Activated T-cell treated with anti-CD3 and anti-CD28 coated beads for 1 hour (primary cell): ENCODE measurements around the gene MYO1G.

Experiments used
- DNase-seq: peaks from one replicate; pipeline ENCODE4 v3.0.0-alpha.2; 2020; ENCODE audit warnings: low read depth

MYO1G gene

GRCh38 chr7:44980393-44981034, 1.7 kb upstream of the MYO1G start:
- no peak for DNase-seq

- no peak for DNase-seq
Observed at GRCh38 chr7:44979481-44980392, 922 bp upstream of the MYO1G start.

- DNase-seq: no peak
Observed at GRCh38 chr7:44977959-44978335, 868 bp downstream of the MYO1G start.

GRCh38 chr7:44977304-44977958, 1.4 kb downstream of the MYO1G start:
- DNase-seq: peak; percentile 62

GRCh38 chr7:44976746-44977196, 2.0 kb downstream of the MYO1G start:
- no peak for DNase-seq

- DNase-seq: no peak
Observed at GRCh38 chr7:44976040-44976745, 2.6 kb downstream of the MYO1G start.

GRCh38 chr7:44975331-44976039, 3.3 kb downstream of the MYO1G start:
- no peak for DNase-seq

GRCh38 chr7:44974549-44974948, 4.3 kb downstream of the MYO1G start:
- no peak for DNase-seq

GRCh38 chr7:44973610-44974401, 5.0 kb downstream of the MYO1G start:
- DNase-seq: peak; percentile 60

GRCh38 chr7:44972562-44972961, 6.3 kb downstream of the MYO1G start:
- no peak for DNase-seq

- no peak for DNase-seq
Observed at GRCh38 chr7:44971902-44972441, 6.8 kb downstream of the MYO1G start.

- DNase-seq: no peak
Observed at GRCh38 chr7:44971188-44971901, 7.5 kb downstream of the MYO1G start.

- DNase-seq: no peak
Observed at GRCh38 chr7:44970523-44971051, 8.2 kb downstream of the MYO1G start.

- DNase-seq: no peak
Observed at GRCh38 chr7:44969701-44970522, 8.9 kb downstream of the MYO1G start.

- no peak for DNase-seq
Observed at GRCh38 chr7:44969049-44969700, 9.6 kb downstream of the MYO1G start.

GRCh38 chr7:44967571-44968446, 11.0 kb downstream of the MYO1G start:
- DNase-seq: no peak
